HepG2 (cell line): ENCODE data around the gene AKR1C4. TPM values are rescaled to one million over a fixed set of nuclear protein-coding genes. Genes with fewer than 3 reads are reported as not detected.

Experiments
- BRD4 ChIP-seq: sonication (generic); formaldehyde crosslinking; IDR thresholded peaks from 2 replicates; pipeline ENCODE4 v1.4.0; 2020; ENCODE audit warnings: missing genetic modification reagents
- HDAC6 ChIP-seq: fragments of 200-600 bp; sonication (generic); IDR thresholded peaks from 2 replicates; pipeline ENCODE4 v1.7.0; 2017; ENCODE audit warnings: mild to moderate bottlenecking, antibody characterized with exemption, low read length, low read depth
- HMG20A ChIP-seq: IDR thresholded peaks from 2 replicates; pipeline ENCODE4 v1.6.1; 2016; ENCODE audit warnings: borderline replicate concordance
- KDM5A ChIP-seq: fragments of 200-600 bp; sonication (generic); IDR thresholded peaks from 2 replicates; pipeline ENCODE4 v1.7.0; 2018; ENCODE audit warnings: antibody characterized with exemption, mild to moderate bottlenecking, low read length, borderline replicate concordance
- MED13 ChIP-seq: sonication (generic); formaldehyde crosslinking; IDR thresholded peaks from 2 replicates; pipeline ENCODE4 v1.5.0; 2020; ENCODE audit warnings: missing genetic modification reagents
- MIXL1 ChIP-seq: IDR thresholded peaks from 2 replicates; pipeline ENCODE4 v1.6.1; 2016
- NFKB2 ChIP-seq: sonication (generic); formaldehyde crosslinking; IDR thresholded peaks from 2 replicates; pipeline ENCODE4 v1.4.0; 2020; ENCODE audit warnings: missing genetic modification reagents, borderline replicate concordance
- PHF8 ChIP-seq: sonication (generic); formaldehyde crosslinking; IDR thresholded peaks from 2 replicates; pipeline ENCODE4 v1.5.0; 2020; ENCODE audit warnings: missing genetic modification reagents
- PITX1 ChIP-seq: sonication (generic); formaldehyde crosslinking; IDR thresholded peaks from 2 replicates; pipeline ENCODE4 v1.5.1; 2020; ENCODE audit warnings: mild to moderate bottlenecking, missing genetic modification reagents
- POLR2G ChIP-seq: fragments of 200-400 bp; formaldehyde crosslinking; IDR thresholded peaks from 2 replicates; pipeline ENCODE4 v1.6.1; 2018; ENCODE audit warnings: mild to moderate bottlenecking, low read depth, low read length, moderate library complexity
- SP1 ChIP-seq, 2 experiments: fragments of 450-650 bp in 1 of 2; sonication (generic) in 1 of 2; formaldehyde crosslinking in 1 of 2; IDR thresholded peaks; 2 replicates each; pipeline versions ENCODE4 v1.4.0 to v1.6.1; 2016 to 2020; ENCODE audit warnings: missing genetic modification reagents in 1 of 2
- ZFP1 ChIP-seq: IDR thresholded peaks from 2 replicates; pipeline ENCODE4 v1.6.1; 2016
- ZFP36 ChIP-seq: fragments of 150-350 bp; IDR thresholded peaks from 2 replicates; pipeline ENCODE4 v1.6.1; 2018; ENCODE audit warnings: borderline replicate concordance, low read length, low read depth; ENCODE audit not compliant: partially characterized antibody
- ZNF263 ChIP-seq: sonication (generic); formaldehyde crosslinking; IDR thresholded peaks from 2 replicates; pipeline ENCODE4 v1.4.0; 2020; ENCODE audit warnings: missing genetic modification reagents
- ZNF598 ChIP-seq: sonication (generic); formaldehyde crosslinking; IDR thresholded peaks from 2 replicates; pipeline ENCODE4 v1.5.1; 2020; ENCODE audit warnings: mild to moderate bottlenecking, missing genetic modification reagents, borderline replicate concordance
- ZNF772 ChIP-seq: sonication (generic); formaldehyde crosslinking; IDR thresholded peaks from 2 replicates; pipeline ENCODE4 v1.5.0; 2020; ENCODE audit warnings: mild to moderate bottlenecking, missing genetic modification reagents
- ZNF776 ChIP-seq: sonication (generic); formaldehyde crosslinking; IDR thresholded peaks from 2 replicates; pipeline ENCODE4 v1.4.0; 2020; ENCODE audit warnings: mild to moderate bottlenecking, missing genetic modification reagents
- polyA plus RNA-seq, 8 experiments: library from polyadenylated mRNA; depleted of rRNA in 3 of 8; stranded (reverse) in 7 of 8; unstranded in 1 of 8; fragments of >200 nt; fragmentation: Illumina TruSeq in 4 of 8; extraction: Trizol in 4 of 8; gene quantifications; 2 replicates each; pipeline versions ENCODE4 v1.2.1 to v1.2.3, GENCODE V29; 2011 to 2016; ENCODE audit warnings: low read depth in 4 of 8, missing spikeins in 1 of 8, mixed read lengths in 1 of 8; ENCODE audit not compliant: insufficient read depth in 1 of 8
- total RNA-seq, 5 experiments: library from RNA; depleted of rRNA; stranded (reverse); fragments of >200 nt; fragmentation: Illumina TruSeq; extraction: Trizol; gene quantifications; 2 replicates each; pipeline ENCODE4 v1.2.3, GENCODE V29; 2016; ENCODE audit warnings: low read depth in 1 of 5
- TF ChIP-seq, protein P1 (sequence below): sonication (generic); formaldehyde crosslinking; IDR thresholded peaks from 2 replicates; pipeline ENCODE4 v1.8.1; 2022; ENCODE audit warnings: low read depth, mild to moderate bottlenecking, missing genetic modification reagents
- TF ChIP-seq, protein P2 (sequence below): IDR thresholded peaks from 2 replicates; pipeline ENCODE4 v1.6.1; 2016; ENCODE audit warnings: missing compliant biosample characterization, missing genetic modification reagents, borderline replicate concordance
- TF ChIP-seq, protein P3 (sequence below): sonication (generic); formaldehyde crosslinking; IDR thresholded peaks from 2 replicates; pipeline ENCODE4 v1.8.1; 2023; ENCODE audit warnings: missing genetic modification reagents, inconsistent platforms, borderline replicate concordance
- TF ChIP-seq, protein P4 (sequence below): sonication (generic); formaldehyde crosslinking; IDR thresholded peaks from 2 replicates; pipeline ENCODE4 v1.4.0; 2020; ENCODE audit warnings: missing genetic modification reagents, borderline replicate concordance

The AKR1C4 gene
- total and polyA plus RNA-seq, 2 of the 13 experiments (the other 11 are each of a cell fraction or from before 2014, with no cell fraction given), result 0.18 to 1.3 TPM

DNA sequence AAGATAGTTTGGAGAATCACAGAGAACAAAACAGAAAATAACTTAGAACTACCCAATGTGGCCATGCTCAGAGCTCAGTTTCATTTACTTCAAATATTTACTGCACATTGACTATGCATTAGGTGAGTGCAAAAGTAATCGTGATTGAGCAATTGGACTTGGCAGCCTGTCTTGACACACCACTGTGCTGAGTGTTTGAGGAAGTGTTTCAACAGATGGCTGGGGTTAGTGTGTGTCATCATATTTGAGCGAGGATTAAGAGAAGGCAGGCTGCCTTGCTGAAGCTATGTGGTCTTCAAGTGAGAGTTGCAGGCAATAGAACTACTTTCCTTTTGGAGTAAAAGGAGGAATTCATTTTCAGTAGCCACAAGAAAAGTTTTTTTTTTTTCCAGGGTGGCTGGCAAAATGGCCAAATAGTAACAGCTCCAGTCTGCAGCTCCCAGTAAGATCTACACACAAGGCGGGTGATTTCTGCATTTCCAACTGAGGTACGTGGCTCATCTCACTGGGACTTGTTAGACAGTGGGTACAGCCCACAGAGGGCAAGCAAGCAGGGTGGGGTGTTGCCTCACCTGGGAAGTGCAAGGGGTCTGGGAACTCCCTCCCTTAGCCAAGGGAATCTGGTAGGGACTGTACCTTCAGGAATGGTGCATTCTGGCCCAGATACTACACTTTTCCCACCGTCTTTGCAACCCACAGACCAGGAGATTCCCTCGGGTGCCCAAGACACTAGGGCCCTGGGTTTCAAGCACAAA, 37.6 kb downstream of the AKR1C4 start (continued):
- TF ChIP-seq, protein P1, sequence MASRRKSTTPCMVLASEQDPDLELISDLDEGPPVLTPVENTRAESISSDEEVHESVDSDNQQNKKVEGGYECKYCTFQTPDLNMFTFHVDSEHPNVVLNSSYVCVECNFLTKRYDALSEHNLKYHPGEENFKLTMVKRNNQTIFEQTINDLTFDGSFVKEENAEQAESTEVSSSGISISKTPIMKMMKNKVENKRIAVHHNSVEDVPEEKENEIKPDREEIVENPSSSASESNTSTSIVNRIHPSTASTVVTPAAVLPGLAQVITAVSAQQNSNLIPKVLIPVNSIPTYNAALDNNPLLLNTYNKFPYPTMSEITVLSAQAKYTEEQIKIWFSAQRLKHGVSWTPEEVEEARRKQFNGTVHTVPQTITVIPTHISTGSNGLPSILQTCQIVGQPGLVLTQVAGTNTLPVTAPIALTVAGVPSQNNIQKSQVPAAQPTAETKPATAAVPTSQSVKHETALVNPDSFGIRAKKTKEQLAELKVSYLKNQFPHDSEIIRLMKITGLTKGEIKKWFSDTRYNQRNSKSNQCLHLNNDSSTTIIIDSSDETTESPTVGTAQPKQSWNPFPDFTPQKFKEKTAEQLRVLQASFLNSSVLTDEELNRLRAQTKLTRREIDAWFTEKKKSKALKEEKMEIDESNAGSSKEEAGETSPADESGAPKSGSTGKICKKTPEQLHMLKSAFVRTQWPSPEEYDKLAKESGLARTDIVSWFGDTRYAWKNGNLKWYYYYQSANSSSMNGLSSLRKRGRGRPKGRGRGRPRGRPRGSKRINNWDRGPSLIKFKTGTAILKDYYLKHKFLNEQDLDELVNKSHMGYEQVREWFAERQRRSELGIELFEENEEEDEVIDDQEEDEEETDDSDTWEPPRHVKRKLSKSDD, result no peak
- TF ChIP-seq KDM5A (no peak), PHF8 (CRISPR knock-in tag) (no peak), HDAC6 (no peak), ZNF598 (CRISPR knock-in tag) (no peak), ZNF263 (no peak), POLR2G (no peak), MED13 (CRISPR knock-in tag) (no peak), ZFP36 (no peak), MIXL1 (CRISPR knock-in tag) (no peak), ZNF772 (CRISPR knock-in tag) (peak; percentile 64; the same call in 1 of the 2 replicates), NFKB2 (CRISPR knock-in tag) (no peak), PITX1 (CRISPR knock-in tag) (peak; percentile 99), ZFP1 (CRISPR knock-in tag) (0 out of 2 replicates have a peak, but pooled peaks have one; percentile 48), HMG20A (CRISPR knock-in tag) (peak; percentile 76; the same call in 1 of the 2 replicates), BRD4 (CRISPR knock-in tag) (0 out of 2 replicates have a peak, but pooled peaks have one; percentile 52), ZNF776 (CRISPR knock-in tag) (no peak), SP1 (IDR thresholded peaks at IDR 0.05) (no peak), SP1 (CRISPR knock-in tag; IDR thresholded peaks at IDR 0.05) (no peak)
- TF ChIP-seq, protein P2, sequence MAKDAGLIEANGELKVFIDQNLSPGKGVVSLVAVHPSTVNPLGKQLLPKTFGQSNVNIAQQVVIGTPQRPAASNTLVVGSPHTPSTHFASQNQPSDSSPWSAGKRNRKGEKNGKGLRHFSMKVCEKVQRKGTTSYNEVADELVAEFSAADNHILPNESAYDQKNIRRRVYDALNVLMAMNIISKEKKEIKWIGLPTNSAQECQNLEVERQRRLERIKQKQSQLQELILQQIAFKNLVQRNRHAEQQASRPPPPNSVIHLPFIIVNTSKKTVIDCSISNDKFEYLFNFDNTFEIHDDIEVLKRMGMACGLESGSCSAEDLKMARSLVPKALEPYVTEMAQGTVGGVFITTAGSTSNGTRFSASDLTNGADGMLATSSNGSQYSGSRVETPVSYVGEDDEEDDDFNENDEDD (CRISPR knock-in tag), result peak; percentile 71; the same call in 1 of the 2 replicates
- TF ChIP-seq, protein P3, sequence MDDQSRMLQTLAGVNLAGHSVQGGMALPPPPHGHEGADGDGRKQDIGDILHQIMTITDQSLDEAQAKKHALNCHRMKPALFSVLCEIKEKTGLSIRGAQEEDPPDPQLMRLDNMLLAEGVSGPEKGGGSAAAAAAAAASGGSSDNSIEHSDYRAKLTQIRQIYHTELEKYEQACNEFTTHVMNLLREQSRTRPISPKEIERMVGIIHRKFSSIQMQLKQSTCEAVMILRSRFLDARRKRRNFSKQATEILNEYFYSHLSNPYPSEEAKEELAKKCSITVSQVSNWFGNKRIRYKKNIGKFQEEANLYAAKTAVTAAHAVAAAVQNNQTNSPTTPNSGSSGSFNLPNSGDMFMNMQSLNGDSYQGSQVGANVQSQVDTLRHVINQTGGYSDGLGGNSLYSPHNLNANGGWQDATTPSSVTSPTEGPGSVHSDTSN (CRISPR knock-in tag), result no peak
- TF ChIP-seq, protein P4, sequence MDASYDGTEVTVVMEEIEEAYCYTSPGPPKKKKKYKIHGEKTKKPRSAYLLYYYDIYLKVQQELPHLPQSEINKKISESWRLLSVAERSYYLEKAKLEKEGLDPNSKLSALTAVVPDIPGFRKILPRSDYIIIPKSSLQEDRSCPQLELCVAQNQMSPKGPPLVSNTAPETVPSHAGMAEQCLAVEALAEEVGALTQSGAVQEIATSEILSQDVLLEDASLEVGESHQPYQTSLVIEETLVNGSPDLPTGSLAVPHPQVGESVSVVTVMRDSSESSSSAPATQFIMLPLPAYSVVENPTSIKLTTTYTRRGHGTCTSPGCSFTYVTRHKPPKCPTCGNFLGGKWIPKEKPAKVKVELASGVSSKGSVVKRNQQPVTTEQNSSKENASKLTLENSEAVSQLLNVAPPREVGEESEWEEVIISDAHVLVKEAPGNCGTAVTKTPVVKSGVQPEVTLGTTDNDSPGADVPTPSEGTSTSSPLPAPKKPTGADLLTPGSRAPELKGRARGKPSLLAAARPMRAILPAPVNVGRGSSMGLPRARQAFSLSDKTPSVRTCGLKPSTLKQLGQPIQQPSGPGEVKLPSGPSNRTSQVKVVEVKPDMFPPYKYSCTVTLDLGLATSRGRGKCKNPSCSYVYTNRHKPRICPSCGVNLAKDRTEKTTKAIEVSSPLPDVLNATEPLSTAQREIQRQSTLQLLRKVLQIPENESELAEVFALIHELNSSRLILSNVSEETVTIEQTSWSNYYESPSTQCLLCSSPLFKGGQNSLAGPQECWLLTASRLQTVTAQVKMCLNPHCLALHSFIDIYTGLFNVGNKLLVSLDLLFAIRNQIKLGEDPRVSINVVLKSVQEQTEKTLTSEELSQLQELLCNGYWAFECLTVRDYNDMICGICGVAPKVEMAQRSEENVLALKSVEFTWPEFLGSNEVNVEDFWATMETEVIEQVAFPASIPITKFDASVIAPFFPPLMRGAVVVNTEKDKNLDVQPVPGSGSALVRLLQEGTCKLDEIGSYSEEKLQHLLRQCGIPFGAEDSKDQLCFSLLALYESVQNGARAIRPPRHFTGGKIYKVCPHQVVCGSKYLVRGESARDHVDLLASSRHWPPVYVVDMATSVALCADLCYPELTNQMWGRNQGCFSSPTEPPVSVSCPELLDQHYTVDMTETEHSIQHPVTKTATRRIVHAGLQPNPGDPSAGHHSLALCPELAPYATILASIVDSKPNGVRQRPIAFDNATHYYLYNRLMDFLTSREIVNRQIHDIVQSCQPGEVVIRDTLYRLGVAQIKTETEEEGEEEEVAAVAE (CRISPR knock-in tag), result peak; percentile 75; the same call in 1 of the 2 replicates
